ENCODE data around the gene CCDC92B.

CCDC92B gene

GRCh38 chr17:2723997-2724783 is 25.3 kb downstream of the CCDC92B start:
- TF ChIP-seq MAX (IDR thresholded peaks at IDR 0.05; ENCODE audit: low read depth, low read length) (no peak), MYC (IDR thresholded peaks at IDR 0.05; ENCODE audit: low read depth, low read length) (no peak), CTCF (IDR thresholded peaks at IDR 0.05; ENCODE audit: low read depth, low read length) (no peak), POLR2A (IDR thresholded peaks at IDR 0.05; ENCODE audit: extremely low read depth, insufficient read length) (no peak)
- DNase-seq (ENCODE audit: low read depth), result no peak
- H3K4me3 ChIP-seq (ENCODE audit: low read depth, low read length), result no peak overlapping the region

GRCh38 chr17:2723505-2723996 is 25.9 kb downstream of the CCDC92B start:
- DNase-seq (ENCODE audit: low read depth), result no peak
- no peak for TF ChIP-seq POLR2A (IDR thresholded peaks at IDR 0.05; ENCODE audit: extremely low read depth, insufficient read length)
- no peak for TF ChIP-seq MYC (IDR thresholded peaks at IDR 0.05; ENCODE audit: low read depth, low read length)
- no peak overlapping the region for H3K4me3 ChIP-seq (ENCODE audit: low read depth, low read length)

GRCh38 chr17:2722611-2723010 is 26.8 kb downstream of the CCDC92B start:
- no peak for DNase-seq (ENCODE audit: low read depth)
- TF ChIP-seq POLR2A (IDR thresholded peaks at IDR 0.05; ENCODE audit: extremely low read depth, insufficient read length), result no peak
- TF ChIP-seq CTCF (IDR thresholded peaks at IDR 0.05; ENCODE audit: low read depth, low read length), result no peak
- no peak for TF ChIP-seq MYC (IDR thresholded peaks at IDR 0.05; ENCODE audit: low read depth, low read length)
- TF ChIP-seq MAX (IDR thresholded peaks at IDR 0.05; ENCODE audit: low read depth, low read length), result no peak
- no peak overlapping the region for H3K4me3 ChIP-seq (ENCODE audit: low read depth, low read length)

- DNase-seq (ENCODE audit: low read depth), result no peak
- no peak for TF ChIP-seq MAX (IDR thresholded peaks at IDR 0.05; ENCODE audit: low read depth, low read length)
- no peak for TF ChIP-seq CTCF (IDR thresholded peaks at IDR 0.05; ENCODE audit: low read depth, low read length)
- no peak for TF ChIP-seq POLR2A (IDR thresholded peaks at IDR 0.05; ENCODE audit: extremely low read depth, insufficient read length)
- TF ChIP-seq MYC (IDR thresholded peaks at IDR 0.05; ENCODE audit: low read depth, low read length), result no peak
- H3K4me3 ChIP-seq (ENCODE audit: low read depth, low read length), result no peak overlapping the region
Measured at GRCh38 chr17:2721603-2722002, 27.8 kb downstream of the CCDC92B start.

GRCh38 chr17:2719861-2720260 is 29.6 kb downstream of the CCDC92B start:
- DNase-seq (ENCODE audit: low read depth), result no peak
- TF ChIP-seq MAX (IDR thresholded peaks at IDR 0.05; ENCODE audit: low read depth, low read length), result no peak
- no peak for TF ChIP-seq POLR2A (IDR thresholded peaks at IDR 0.05; ENCODE audit: extremely low read depth, insufficient read length)
- TF ChIP-seq CTCF (IDR thresholded peaks at IDR 0.05; ENCODE audit: low read depth, low read length), result no peak
- TF ChIP-seq MYC (IDR thresholded peaks at IDR 0.05; ENCODE audit: low read depth, low read length), result no peak
- H3K4me3 ChIP-seq (ENCODE audit: low read depth, low read length), result no peak overlapping the region

- no peak overlapping the region for H3K4me3 ChIP-seq (ENCODE audit: low read depth, low read length)
- DNase-seq (ENCODE audit: low read depth), result no peak
- TF ChIP-seq MYC (IDR thresholded peaks at IDR 0.05; ENCODE audit: low read depth, low read length), result no peak
- no peak for TF ChIP-seq MAX (IDR thresholded peaks at IDR 0.05; ENCODE audit: low read depth, low read length)
- TF ChIP-seq CTCF (IDR thresholded peaks at IDR 0.05; ENCODE audit: low read depth, low read length), result no peak
- no peak for TF ChIP-seq POLR2A (IDR thresholded peaks at IDR 0.05; ENCODE audit: extremely low read depth, insufficient read length)
Measured at GRCh38 chr17:2718150-2718938, 31.1 kb downstream of the CCDC92B start.

All from NB4 (cell line).